ENCODE results near the gene DECR2.
A peak's percentile ranks its signal among the peaks of the same experiment; 100 is the strongest.

The DECR2 gene

GRCh38 chr16:401468-402348 lies at the start of gene DECR2:
DECR2 (plus strand) TSS chr16:401885; CDS start chr16:401964, 79 bp downstream.
- peak within 1 kb of the TSS; percentile 96 for H3K27ac ChIP-seq
- TF ChIP-seq ZFX (IDR thresholded peaks at IDR 0.05; ENCODE audit: borderline replicate concordance) = no peak
- peak; percentile 74 for TF ChIP-seq CTCF (IDR thresholded peaks at IDR 0.05)

GRCh38 chr16:352547-353403 lies 48.9 kb upstream of the DECR2 start, which contains the start of gene AXIN1:
AXIN1 (minus strand) TSS chr16:352723; CDS start chr16:347025, 5,698 bp downstream.
- H3K27ac ChIP-seq = peak within 1 kb of the TSS; percentile 55
- TF ChIP-seq ZFX (IDR thresholded peaks at IDR 0.05; ENCODE audit: borderline replicate concordance) (no peak), CTCF (IDR thresholded peaks at IDR 0.05) (peak; percentile 82)

- H3K27ac ChIP-seq = peak overlapping the region; percentile 46
- TF ChIP-seq ZFX (IDR thresholded peaks at IDR 0.05; ENCODE audit: borderline replicate concordance) = no peak
- TF ChIP-seq CTCF (IDR thresholded peaks at IDR 0.05) = no peak
Observed at GRCh38 chr16:353404-354290, 48.0 kb upstream of the DECR2 start.

- TF ChIP-seq ZFX (IDR thresholded peaks at IDR 0.05; ENCODE audit: borderline replicate concordance) = no peak
- TF ChIP-seq CTCF (IDR thresholded peaks at IDR 0.05) = no peak
- H3K27ac ChIP-seq = no peak overlapping the region
Observed at GRCh38 chr16:354291-354881, 47.3 kb upstream of the DECR2 start.

DNA sequence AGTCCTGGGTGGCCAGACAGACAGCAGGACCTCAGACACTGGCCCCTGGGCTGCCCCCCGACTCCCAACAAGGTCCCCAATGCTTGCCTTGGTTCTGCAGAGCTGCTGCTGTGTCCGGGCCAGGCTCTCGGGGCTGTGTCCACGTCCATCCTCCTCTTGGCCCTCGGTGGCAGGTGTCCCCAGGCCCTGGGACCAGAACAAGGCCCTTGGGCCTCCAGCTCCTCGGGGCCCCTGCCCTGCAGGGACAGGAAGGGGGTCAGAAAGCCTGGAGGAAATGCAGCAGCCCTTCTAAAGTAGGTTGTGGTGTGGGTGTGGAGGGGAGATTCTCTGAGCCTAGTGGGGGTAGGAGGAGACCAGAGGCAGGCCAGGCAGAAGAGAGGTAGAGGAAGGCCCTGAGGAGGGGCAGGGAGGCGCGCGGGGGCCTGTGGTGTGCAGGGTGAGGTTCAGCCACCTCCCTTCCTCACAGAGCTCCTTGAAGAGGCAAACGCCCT lies 46.7 kb upstream of the DECR2 start:
- no peak overlapping the region for H3K27ac ChIP-seq
- TF ChIP-seq CTCF (IDR thresholded peaks at IDR 0.05) (no peak), ZFX (IDR thresholded peaks at IDR 0.05; ENCODE audit: borderline replicate concordance) (no peak)

GRCh38 chr16:356741-357140 lies 44.9 kb upstream of the DECR2 start:
- H3K27ac ChIP-seq = no peak overlapping the region
- no peak for TF ChIP-seq ZFX (IDR thresholded peaks at IDR 0.05; ENCODE audit: borderline replicate concordance)
- TF ChIP-seq CTCF (IDR thresholded peaks at IDR 0.05) = no peak
